ENCODE results near the gene KCNC3. TPM values are rescaled to one million over a fixed set of nuclear protein-coding genes. Genes with fewer than 3 reads are reported as not detected.

Gene KCNC3
- total RNA-seq, 1 donor from 2014 or later, result not detected

- peaks cover 28% of the 10 kb centered on the region for H3K9me3 Mint-ChIP-seq (ENCODE audit: unreplicated experiment)
- TF ChIP-seq CTCF (IDR thresholded peaks at IDR 0.05; ENCODE audit: unreplicated experiment), result no peak
- no peak overlapping the region for H3K4me3 Mint-ChIP-seq (ENCODE audit: unreplicated experiment)
- DNase-seq (ENCODE audit: low spot score), result no peak
- peaks cover 12% of the 10 kb centered on the region for H3K36me3 Mint-ChIP-seq (ENCODE audit: low read depth, unreplicated experiment)
- H3K27ac Mint-ChIP-seq (ENCODE audit: unreplicated experiment), result no peak overlapping the region
- H3K27me3 Mint-ChIP-seq (ENCODE audit: unreplicated experiment), result peaks cover 9% of the 10 kb centered on the region
- no peaks in the 10 kb centered on the region for H3K4me1 Mint-ChIP-seq (ENCODE audit: unreplicated experiment)
Observed at GRCh38 chr19:50280074-50280473, 49.1 kb downstream of the KCNC3 start.

- no peak for TF ChIP-seq CTCF (IDR thresholded peaks at IDR 0.05; ENCODE audit: unreplicated experiment)
- H3K36me3 Mint-ChIP-seq (ENCODE audit: low read depth, unreplicated experiment), result peaks cover 10% of the 10 kb centered on the region
- no peak overlapping the region for H3K4me3 Mint-ChIP-seq (ENCODE audit: unreplicated experiment)
- peaks cover 31% of the 10 kb centered on the region for H3K9me3 Mint-ChIP-seq (ENCODE audit: unreplicated experiment)
- H3K4me1 Mint-ChIP-seq (ENCODE audit: unreplicated experiment), result no peaks in the 10 kb centered on the region
- no peak overlapping the region for H3K27ac Mint-ChIP-seq (ENCODE audit: unreplicated experiment)
- peaks cover 15% of the 10 kb centered on the region for H3K27me3 Mint-ChIP-seq (ENCODE audit: unreplicated experiment)
- no peak for DNase-seq (ENCODE audit: low spot score)
Observed at GRCh38 chr19:50277966-50278580, 51.1 kb downstream of the KCNC3 start.

GRCh38 chr19:50276370-50277063 is 52.7 kb downstream of the KCNC3 start:
- Mint-ChIP-seq H3K9me3 (ENCODE audit: unreplicated experiment) (peaks cover 36% of the 10 kb centered on the region), H3K27me3 (ENCODE audit: unreplicated experiment) (peaks cover 19% of the 10 kb centered on the region), H3K4me3 (ENCODE audit: unreplicated experiment) (no peak overlapping the region), H3K4me1 (ENCODE audit: unreplicated experiment) (no peaks in the 10 kb centered on the region), H3K36me3 (ENCODE audit: low read depth, unreplicated experiment) (peaks cover 17% of the 10 kb centered on the region), H3K27ac (ENCODE audit: unreplicated experiment) (no peak overlapping the region)
- no peak for DNase-seq (ENCODE audit: low spot score)
- TF ChIP-seq CTCF (IDR thresholded peaks at IDR 0.05; ENCODE audit: unreplicated experiment), result no peak

- no peak for TF ChIP-seq CTCF (IDR thresholded peaks at IDR 0.05; ENCODE audit: unreplicated experiment)
- Mint-ChIP-seq H3K4me3 (ENCODE audit: unreplicated experiment) (no peak overlapping the region), H3K27ac (ENCODE audit: unreplicated experiment) (no peak overlapping the region), H3K4me1 (ENCODE audit: unreplicated experiment) (no peaks in the 10 kb centered on the region), H3K36me3 (ENCODE audit: low read depth, unreplicated experiment) (peaks cover 20% of the 10 kb centered on the region), H3K9me3 (ENCODE audit: unreplicated experiment) (peaks cover 38% of the 10 kb centered on the region), H3K27me3 (ENCODE audit: unreplicated experiment) (peaks cover 17% of the 10 kb centered on the region)
- no peak for DNase-seq (ENCODE audit: low spot score)
Observed at GRCh38 chr19:50275577-50276368, 53.4 kb downstream of the KCNC3 start.

Data from endothelial cell (in vitro differentiated cells).